PFSK-1 (cell line): Measurements from ENCODE around the gene OR2B6.

Source experiments
- FOXP2 ChIP-seq: optimal IDR thresholded peaks from 2 replicates; pipeline ENCODE3; 2011; ENCODE audit warnings: borderline replicate concordance, control low read depth, inconsistent platforms; ENCODE audit not compliant: insufficient read depth; ENCODE audit errors: extremely low read length, extremely low read depth
- POLR2AphosphoS5 ChIP-seq: IDR thresholded peaks from 2 replicates; pipeline ENCODE4 v1.6.1; 2012; ENCODE audit warnings: low read depth, mild to moderate bottlenecking, control low read depth, low read length, moderate library complexity
- SIN3A ChIP-seq: IDR thresholded peaks from 2 replicates; pipeline ENCODE4 v1.6.1; 2012; ENCODE audit warnings: mild to moderate bottlenecking, low read length, moderate library complexity, borderline replicate concordance; ENCODE audit not compliant: insufficient read depth
- TAF1 ChIP-seq: IDR thresholded peaks from 2 replicates; pipeline ENCODE4 v1.6.1; 2012; ENCODE audit warnings: low read length, control low read depth, borderline replicate concordance; ENCODE audit not compliant: insufficient read depth
- TF ChIP-seq, protein P1 (sequence below), 2 experiments: IDR thresholded peaks; 2 replicates each; pipeline versions ENCODE4 v1.6.1 to v1.8.0; 2011 to 2012; ENCODE audit warnings: low read depth in 2 of 2, low read length in 2 of 2, control low read depth in 1 of 2, inconsistent platforms in 1 of 2, mild to moderate bottlenecking in 1 of 2, moderate library complexity in 1 of 2; ENCODE audit not compliant: insufficient read depth in 1 of 2

DNA sequence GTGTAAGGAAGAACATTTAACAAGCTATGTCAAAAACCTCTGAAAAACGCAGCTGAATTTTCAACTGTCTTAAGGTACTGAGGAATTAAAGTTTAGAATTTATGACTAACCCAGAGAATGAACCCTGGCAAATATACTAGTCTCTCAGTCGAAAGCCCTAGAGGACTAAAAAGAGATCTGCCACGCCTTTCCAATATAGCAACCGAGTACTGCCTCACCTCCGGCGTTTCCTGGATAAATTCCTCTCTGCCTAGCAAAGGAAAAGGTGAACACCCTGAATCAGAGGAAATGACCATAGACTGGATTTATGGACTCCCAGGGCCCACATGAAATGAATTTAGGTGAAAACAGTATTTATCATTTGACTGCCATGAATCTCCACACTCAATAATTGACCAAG is 32.9 kb upstream of the OR2B6 start:
- TF ChIP-seq TAF1 (no peak), SIN3A (no peak), POLR2AphosphoS5 (no peak), FOXP2 (no peak)
- TF ChIP-seq, protein P1, sequence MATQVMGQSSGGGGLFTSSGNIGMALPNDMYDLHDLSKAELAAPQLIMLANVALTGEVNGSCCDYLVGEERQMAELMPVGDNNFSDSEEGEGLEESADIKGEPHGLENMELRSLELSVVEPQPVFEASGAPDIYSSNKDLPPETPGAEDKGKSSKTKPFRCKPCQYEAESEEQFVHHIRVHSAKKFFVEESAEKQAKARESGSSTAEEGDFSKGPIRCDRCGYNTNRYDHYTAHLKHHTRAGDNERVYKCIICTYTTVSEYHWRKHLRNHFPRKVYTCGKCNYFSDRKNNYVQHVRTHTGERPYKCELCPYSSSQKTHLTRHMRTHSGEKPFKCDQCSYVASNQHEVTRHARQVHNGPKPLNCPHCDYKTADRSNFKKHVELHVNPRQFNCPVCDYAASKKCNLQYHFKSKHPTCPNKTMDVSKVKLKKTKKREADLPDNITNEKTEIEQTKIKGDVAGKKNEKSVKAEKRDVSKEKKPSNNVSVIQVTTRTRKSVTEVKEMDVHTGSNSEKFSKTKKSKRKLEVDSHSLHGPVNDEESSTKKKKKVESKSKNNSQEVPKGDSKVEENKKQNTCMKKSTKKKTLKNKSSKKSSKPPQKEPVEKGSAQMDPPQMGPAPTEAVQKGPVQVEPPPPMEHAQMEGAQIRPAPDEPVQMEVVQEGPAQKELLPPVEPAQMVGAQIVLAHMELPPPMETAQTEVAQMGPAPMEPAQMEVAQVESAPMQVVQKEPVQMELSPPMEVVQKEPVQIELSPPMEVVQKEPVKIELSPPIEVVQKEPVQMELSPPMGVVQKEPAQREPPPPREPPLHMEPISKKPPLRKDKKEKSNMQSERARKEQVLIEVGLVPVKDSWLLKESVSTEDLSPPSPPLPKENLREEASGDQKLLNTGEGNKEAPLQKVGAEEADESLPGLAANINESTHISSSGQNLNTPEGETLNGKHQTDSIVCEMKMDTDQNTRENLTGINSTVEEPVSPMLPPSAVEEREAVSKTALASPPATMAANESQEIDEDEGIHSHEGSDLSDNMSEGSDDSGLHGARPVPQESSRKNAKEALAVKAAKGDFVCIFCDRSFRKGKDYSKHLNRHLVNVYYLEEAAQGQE (IDR thresholded peaks at IDR 0.05; ENCODE audit: insufficient read depth in 1 of 2, low read depth in 2 of 2, low read length in 2 of 2), result no peak
